Inferior parietal cortex (tissue), 1 donor: ENCODE measurements around the gene DNLZ.

Experiments used
- DNase-seq: peaks from one replicate; pipeline ENCODE4 v3.0.0-alpha.2; 2016; ENCODE audit errors: extremely low spot score

The DNLZ gene

DNA sequence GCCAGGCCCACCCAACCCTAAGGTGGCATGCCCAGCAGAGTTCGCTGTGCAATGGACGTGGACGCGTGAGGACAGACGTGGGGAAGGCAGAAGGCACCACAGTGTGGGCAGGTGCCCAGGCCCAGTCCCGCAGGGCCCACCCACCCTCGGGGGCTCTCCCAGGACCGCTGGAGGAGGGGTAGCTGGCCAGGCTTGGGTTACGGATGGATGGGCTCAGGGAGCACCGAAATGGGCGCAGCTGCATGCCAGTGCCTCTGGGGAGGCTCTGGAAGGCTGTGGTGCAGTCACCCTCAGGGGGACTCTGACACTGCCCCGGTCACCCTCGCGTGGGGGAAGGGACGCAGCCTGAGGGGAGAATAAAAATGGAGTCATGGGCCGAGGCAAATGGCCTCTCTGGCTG, 45.8 kb downstream of the DNLZ start:
- DNase-seq = no peak

GRCh38 chr9:136316896-136317676, 46.5 kb downstream of the DNLZ start:
- DNase-seq = no peak

DNA sequence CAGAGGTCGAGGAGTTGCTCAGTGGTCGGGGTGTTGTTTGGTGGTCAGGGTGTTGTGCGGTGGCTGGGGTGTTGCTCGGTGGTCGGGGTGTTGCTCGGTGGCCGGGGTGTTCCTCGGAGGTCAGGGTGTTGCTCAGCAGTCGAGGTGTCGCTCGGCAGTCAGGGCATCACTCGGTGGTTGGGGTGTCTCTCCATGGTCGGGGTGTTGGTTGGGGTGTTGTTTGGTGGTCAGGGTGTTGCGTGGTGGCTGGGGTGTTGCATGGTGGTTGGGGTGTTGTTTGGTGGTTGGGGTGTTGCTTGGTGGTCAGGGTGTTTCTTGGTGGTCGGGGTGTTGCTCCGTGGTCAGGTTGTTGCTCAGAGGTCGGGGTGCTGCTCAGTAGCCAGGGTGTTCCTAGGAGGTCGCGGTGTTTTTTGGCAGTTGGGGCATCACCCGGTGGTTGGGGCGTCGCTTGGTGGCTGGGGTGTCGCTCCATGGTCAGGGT, 47.2 kb downstream of the DNLZ start:
- no peak for DNase-seq

DNA sequence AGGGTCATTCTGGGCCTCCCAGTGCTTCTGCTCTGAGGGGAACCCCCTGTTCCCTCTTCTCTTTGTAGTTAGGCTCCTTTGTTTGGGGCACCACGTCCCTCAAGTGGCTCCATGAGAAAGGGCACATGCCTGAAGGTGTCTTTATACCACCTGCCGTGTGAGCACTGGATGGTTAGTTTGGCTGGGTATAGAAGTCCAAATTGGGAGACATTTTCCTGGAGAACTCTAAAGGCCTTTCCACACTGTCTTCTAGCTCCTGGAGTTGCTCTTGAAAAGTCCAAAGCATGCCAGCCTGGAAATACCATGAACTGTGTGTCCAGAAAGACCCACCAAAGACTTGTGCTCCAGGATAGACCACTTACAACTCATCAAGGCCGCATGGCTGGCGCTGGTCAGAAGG, 48.6 kb downstream of the DNLZ start:
- DNase-seq = no peak

DNA sequence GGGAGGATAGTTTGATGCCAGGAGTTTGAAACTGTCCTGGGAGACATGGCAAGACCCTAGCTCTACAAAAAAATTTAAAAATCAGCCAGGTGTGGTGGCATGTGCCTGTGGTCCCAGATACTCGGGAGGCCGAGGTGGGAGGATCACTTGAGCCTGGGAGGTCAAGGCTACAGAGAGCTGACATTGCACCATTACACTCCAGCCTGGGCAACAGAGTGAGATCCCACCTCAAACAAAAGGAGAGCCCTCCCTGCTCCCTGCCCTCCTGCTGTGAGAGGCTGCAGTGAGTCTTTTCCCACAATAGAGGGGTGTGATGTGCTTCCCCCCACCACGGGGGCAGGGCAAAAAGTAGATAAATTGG, 49.5 kb downstream of the DNLZ start:
- DNase-seq = no peak

DNA sequence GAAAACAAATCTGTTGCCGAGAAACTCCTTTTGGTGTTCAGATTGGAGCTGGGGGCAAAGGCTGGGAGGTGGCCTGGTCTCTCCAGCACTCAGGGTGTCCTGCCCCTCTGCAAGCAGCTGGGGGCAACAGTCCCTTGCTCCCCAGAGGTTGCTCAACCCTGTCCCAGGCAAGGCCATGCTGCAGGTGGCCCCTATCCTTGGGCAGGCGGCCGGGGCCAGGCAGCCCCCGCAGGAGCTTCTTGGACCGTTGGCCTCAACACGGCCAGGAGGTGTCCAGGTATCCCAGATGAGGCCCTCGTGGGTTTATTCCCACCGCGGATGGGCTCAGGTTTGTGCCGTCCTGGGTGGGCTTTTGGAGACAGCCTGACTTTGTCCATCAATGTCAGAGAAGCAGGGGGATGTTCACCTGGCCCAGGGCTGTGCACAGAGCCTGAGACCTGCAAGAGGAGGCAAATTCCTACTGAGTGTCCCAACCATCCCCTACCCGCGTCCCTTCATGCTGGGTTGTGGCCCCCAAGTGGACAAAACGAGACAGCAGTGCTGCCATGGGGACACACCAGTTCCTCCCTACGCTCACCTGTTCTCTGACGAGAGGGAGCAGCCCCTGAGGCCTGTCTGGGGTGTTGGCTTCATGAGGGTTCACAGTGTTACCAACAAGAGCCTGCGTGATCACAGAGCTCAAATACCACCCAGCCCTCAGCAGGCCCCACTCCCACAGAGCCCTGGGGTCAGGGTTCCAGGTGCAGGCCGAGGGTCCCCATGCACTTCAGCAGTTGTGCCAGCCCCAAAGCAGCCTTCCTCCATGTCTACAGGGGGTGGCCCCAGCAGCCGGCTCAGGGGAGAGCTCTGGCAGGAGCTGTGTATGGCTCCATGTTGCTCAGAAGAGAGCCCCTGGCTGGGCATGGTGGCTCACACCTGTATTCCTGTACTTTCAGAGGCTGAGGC, 50.2 kb downstream of the DNLZ start:
- no peak for DNase-seq

DNA sequence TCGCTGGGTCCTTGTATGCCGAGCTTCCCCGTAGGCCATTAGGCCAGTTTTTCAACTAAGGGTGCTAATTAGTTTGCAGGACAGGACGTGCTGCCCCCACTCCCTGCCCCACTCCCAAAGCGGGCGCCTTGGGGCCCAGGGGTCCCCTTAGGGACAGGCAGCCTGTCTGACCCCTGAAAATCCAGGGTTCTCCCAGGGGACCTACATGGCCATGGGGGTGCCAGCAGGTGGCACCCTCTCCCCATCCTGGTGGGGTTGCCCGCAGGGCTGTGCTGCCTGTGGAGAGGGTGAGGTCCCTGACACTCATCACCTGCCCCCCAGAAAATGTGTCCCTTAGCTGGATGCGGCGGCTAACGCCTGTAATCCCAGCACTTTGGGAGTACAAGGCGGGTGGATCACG, 51.1 kb downstream of the DNLZ start:
- peak; percentile 24 for DNase-seq

DNA sequence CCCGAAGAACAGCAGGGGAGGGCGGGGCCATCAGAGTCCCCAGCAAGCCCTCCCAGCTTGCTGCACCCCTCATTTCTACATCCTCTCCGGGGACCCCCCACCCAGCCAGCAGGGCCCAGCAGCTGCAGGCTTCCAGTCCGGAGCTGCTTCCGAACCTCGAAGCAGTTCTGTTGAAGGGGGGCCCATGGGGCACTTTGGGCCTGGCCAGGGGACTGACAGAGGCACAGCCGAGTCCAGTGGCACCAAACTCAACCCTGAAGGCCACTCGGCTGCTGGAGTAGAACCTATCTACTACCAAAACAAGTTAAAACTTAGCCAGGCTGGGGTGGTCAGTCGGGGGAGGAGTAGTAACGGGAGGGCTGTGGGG, 51.6 kb downstream of the DNLZ start:
- DNase-seq = no peak

DNA sequence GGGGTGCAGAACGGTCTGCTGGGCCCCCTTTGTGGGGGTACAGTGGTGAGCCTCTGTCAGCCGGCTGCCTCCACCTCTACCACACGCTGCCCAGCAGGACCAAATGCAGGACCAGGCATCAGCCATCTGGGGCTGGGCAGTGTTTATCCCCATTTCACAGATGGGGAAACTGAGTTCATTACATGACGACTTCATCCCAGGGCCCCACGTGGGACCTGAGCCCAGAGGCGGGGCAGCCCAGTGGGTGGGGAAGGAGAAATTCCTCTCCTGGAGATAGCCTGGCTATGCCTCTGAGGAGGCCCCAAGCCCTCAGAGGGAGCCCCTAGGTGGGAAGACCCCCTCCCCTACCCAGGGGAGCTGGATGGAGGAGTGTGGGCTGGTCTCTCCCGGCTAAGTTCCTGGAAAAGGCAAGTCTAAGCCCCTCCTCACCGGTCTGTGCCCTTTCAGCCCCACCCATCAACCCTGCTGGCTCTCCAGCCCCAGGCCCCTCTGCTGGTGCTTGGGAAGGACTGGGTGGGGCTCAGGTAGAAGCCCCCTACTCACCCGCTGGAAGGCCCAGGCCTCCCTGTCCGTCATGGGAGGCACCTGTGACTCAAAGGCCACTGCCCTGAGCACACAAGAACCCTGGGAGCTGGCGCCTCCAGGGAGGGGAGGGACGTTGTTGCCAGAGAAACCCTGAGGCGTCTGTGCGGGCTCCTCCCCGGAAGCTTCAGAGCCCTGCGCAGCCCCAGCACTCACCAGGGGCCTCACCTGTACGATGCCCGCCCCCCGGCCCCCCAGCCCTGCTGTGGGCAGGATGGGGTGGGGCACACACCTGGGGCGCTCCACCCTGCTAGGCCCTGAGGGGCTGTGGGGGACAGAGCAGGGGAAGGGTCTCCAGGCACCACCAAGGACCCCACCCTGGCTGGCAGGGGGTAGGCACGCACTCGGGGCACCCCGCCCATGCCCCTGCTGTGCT, 52.2 kb downstream of the DNLZ start:
- DNase-seq = no peak

DNA sequence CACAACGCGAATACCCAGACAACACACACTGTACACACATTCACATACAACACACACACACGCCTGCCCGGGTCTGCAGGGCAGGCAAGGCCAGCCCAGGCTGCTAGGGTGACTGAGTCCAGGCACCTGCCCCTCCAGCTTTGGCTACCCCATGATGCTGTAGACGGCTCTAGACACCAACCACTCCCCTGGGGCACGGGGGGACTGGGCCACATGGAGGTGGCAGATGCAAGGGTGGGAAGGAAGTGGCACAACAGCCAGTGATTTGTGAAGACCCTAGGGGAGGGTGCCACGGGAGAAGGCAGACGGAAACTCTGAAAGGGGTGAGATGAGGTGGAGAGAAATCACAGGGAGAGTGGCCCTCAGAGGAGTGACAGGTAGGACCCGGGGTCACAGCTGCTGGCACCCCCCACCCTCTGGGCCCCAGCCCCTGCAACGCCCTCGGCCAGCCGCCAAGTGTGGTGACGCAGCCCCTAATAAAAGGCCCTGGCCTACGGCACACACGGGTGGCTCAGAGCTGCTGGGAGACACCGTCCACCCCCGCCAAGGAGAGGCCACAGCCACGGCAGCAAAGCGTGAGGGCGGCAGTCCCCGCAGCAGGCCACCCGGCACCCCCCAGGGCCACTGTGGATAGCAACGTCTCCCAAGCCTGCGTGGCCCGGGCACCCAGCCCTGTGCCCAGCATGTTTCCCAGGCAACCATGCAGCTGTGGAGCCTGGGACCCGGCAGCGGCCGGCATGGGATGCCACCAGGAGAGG, 53.1 kb downstream of the DNLZ start:
- no peak for DNase-seq

DNA sequence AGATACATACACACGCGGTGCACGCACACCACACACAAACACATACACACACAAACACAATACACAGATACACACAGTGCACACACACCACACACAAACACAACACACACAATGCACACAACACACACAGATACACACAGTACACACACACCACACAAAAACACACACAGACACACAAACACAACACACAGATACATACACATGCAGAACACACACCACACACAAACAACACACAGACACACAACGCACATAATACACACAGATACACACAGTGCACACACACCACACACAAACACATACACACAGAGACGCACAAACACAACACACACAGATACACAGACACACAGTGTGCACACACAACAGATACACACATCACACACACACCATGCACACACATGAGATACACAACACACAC, 53.7 kb downstream of the DNLZ start:
- no peak for DNase-seq
